ENCODE data around the gene INS. TPM values are rescaled to one million over a fixed set of nuclear protein-coding genes. Genes with fewer than 3 reads are reported as not detected.

INS gene
- total and polyA plus RNA-seq, 3 experiments from 2014 or later, result not detected

DNA sequence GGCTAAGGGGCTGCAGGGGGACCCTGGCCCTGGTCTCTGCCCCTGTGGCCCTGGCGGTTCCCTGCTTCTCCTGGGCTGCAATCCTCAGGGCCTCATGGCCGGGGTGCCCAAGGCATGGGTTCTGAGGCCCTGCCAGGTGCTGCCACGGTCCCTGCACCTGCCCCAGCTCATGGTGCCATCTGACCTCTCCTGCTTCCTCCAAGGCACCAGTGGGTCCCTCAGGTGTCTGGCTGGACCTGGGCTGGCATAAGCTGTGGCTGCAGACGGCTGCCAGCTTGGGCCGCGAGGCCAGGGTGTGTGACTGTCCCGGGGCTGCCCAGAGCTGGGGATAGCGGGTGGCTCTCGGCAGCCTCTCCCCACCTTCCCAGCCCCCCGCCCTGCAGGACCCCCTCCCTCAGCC is 2.0 kb downstream of the INS start:
- Histone ChIP-seq H3K4me1 (ENCODE audit: insufficient read depth, low read length) (no peaks in the 10 kb centered on the region), H3K4me3 (ENCODE audit: low read length) (no peak overlapping the region), H3K9me3 (ENCODE audit: low read length) (no peaks in the 10 kb centered on the region), H3K27me3 (ENCODE audit: insufficient read depth, low read length, poor library complexity, severe bottlenecking) (no peaks in the 10 kb centered on the region), H3K27ac (ENCODE audit: low read depth, low read length) (no peak overlapping the region), H3K36me3 (ENCODE audit: insufficient read depth, low read length) (no peaks in the 10 kb centered on the region)
- H3K27me3 Mint-ChIP-seq, result peaks cover 3 to 4% of the 10 kb centered on the region in 2 donors
- H3K27ac Mint-ChIP-seq, result no peak overlapping the region
- no peaks in the 10 kb centered on the region for H3K4me1 Mint-ChIP-seq
- DNase-seq, result no peak
- ChIA-PET POLR2A (no interaction called here), CTCF (no interaction called here)
- no peaks in the 10 kb centered on the region for H3K9me3 Mint-ChIP-seq
- H3K36me3 Mint-ChIP-seq, result no peaks in the 10 kb centered on the region
- H3K4me3 Mint-ChIP-seq, result no peak overlapping the region

DNA sequence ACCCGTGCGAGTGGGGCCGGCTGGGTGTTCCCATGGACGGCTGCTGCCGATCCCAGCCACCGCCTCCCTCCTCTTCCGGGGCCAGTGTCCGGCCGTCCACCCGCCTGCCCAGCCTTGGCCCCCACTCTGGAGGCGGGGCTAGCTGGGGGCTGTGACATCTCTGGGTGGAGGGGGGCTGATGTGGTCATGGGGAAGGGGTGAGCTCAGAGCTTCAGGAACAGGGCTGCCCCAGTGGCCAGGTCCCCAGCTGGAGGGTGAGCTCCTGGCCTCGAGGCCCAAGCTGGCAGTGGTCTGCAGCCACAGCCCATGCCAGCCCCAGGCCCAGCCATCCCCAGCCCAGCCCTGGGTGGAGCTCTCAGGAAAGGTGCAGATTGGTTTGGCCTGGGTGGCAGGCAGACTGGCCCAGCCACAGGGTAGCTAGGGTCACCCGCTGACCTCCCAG is 2.7 kb downstream of the INS start:
- ChIA-PET CTCF (no interaction called here), POLR2A (no interaction called here)
- Mint-ChIP-seq H3K36me3 (no peaks in the 10 kb centered on the region), H3K4me3 (no peak overlapping the region), H3K4me1 (no peaks in the 10 kb centered on the region), H3K9me3 (no peaks in the 10 kb centered on the region), H3K27ac (no peak overlapping the region), H3K27me3 (peaks cover 0 to 7% of the 10 kb centered on the region in 2 donors)
- no peaks in the 10 kb centered on the region for H3K36me3 ChIP-seq (ENCODE audit: insufficient read depth, low read length)
- no peaks in the 10 kb centered on the region for H3K4me1 ChIP-seq (ENCODE audit: insufficient read depth, low read length)
- no peaks in the 10 kb centered on the region for H3K9me3 ChIP-seq (ENCODE audit: low read length)
- DNase-seq, result no peak
- H3K4me3 ChIP-seq (ENCODE audit: low read length), result no peak overlapping the region
- no peaks in the 10 kb centered on the region for H3K27me3 ChIP-seq (ENCODE audit: insufficient read depth, low read length, poor library complexity, severe bottlenecking)
- no peak overlapping the region for H3K27ac ChIP-seq (ENCODE audit: low read depth, low read length)

DNA sequence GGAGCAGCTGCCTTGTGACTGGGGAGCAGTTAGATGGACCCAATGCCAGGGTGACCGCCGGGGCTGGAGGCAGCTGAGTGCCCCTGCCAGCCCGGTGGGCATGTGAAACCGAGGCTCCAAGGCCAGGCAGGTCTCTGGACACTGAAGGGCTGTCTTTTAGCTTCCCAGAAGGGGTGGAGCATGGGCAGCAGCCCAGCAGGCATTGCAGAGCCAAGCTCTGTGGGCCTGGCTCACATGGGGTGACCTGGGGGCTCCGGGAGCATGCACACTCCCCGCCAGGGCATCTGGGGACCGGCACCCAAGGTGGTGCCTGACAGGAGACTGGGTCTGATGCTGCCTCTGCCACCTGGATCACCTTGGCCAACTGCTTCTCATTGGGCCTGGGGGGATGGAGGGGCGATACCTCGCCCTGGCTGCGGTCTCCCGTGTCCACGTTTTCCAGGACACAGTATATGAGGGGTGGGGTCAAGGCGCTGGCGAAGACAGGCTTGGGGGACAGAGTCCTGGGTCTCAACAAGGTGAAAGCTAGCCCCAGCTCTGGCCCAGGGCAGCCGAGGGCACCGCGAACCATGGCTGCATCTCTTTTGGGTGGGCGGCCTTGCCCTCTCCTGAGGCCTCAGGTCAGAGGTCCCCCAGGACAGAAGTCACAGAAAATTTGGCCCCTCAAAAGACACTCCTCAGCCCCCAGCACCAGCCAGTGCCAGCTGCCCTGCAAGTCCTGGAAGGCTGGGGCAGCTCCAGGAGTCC is 3.5 kb downstream of the INS start:
- Mint-ChIP-seq H3K27ac (no peak overlapping the region), H3K4me1 (no peaks in the 10 kb centered on the region), H3K9me3 (no peaks in the 10 kb centered on the region), H3K4me3 (no peak overlapping the region), H3K27me3 (peaks cover 0 to 7% of the 10 kb centered on the region in 2 donors), H3K36me3 (no peaks in the 10 kb centered on the region)
- no peak for DNase-seq
- no peaks in the 10 kb centered on the region for H3K36me3 ChIP-seq (ENCODE audit: insufficient read depth, low read length)
- ChIA-PET POLR2A (no interaction called here), CTCF (interaction anchor here (1.4 to 9.0 kb wide), 2 partner anchors 119 to 465 kb away, joined by 4 to 85 read pairs; no protein-coding TSS in a partner anchor)
- no peaks in the 10 kb centered on the region for H3K4me1 ChIP-seq (ENCODE audit: insufficient read depth, low read length)
- H3K9me3 ChIP-seq (ENCODE audit: low read length), result no peaks in the 10 kb centered on the region
- no peaks in the 10 kb centered on the region for H3K27me3 ChIP-seq (ENCODE audit: insufficient read depth, low read length, poor library complexity, severe bottlenecking)
- H3K27ac ChIP-seq (ENCODE audit: low read depth, low read length), result no peak overlapping the region
- H3K4me3 ChIP-seq (ENCODE audit: low read length), result no peak overlapping the region

DNA sequence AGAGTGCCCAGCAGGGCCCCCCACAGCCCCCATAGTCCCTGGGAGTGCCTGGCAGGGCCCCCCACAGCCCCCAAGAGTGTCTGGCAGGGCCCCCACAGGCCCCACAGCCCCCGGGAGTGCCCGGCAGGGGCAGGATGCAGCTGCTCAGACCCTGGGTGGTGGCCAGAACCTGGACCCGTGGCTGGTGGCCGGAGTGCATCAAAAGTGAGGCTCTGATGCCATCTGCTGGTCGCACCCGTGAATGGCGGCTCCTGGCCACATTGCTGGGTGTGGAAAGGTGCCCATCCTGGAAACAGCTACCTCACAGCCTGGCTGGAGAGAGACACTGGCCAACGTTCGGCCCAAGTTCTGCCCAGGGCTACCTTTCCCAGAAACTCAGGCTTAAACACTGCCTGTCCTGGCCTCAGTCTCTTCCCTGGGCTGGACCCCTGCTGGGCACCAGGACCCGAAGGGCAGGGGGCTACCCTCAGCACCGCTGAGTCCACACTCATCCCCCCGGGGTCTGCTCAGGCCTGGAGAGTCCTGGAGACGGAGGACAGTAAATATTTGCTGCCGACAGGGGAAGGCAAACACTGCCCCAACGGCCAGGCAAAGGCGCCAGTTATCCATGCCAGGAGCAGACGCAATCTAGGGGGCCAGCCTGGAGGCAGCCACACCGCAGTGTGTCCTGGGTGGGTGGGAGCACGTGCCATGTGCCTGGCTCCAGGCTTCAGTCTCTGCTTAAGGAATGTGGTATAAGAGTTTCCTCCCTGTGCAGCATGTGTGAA is 4.4 kb downstream of the INS start:
- Histone ChIP-seq H3K27me3 (ENCODE audit: insufficient read depth, low read length, poor library complexity, severe bottlenecking) (no peaks in the 10 kb centered on the region), H3K9me3 (ENCODE audit: low read length) (no peaks in the 10 kb centered on the region), H3K4me3 (ENCODE audit: low read length) (no peak overlapping the region), H3K27ac (ENCODE audit: low read depth, low read length) (no peak overlapping the region), H3K36me3 (ENCODE audit: insufficient read depth, low read length) (no peaks in the 10 kb centered on the region), H3K4me1 (ENCODE audit: insufficient read depth, low read length) (peaks cover 3% of the 10 kb centered on the region)
- Mint-ChIP-seq H3K9me3 (no peaks in the 10 kb centered on the region), H3K4me3 (no peak overlapping the region), H3K27me3 (peaks cover 0 to 7% of the 10 kb centered on the region in 2 donors), H3K27ac (no peak overlapping the region), H3K36me3 (no peaks in the 10 kb centered on the region), H3K4me1 (peaks cover 5% of the 10 kb centered on the region in 3 donors)
- DNase-seq, result peak in 3 of 5 donors; percentile 25 to 43 (median 38)
- ChIA-PET CTCF (interaction anchor here (0.9 to 9.0 kb wide), 5 partner anchors 118 to 504 kb away, joined by 3 to 85 read pairs (median 4); no protein-coding TSS in a partner anchor), POLR2A (no interaction called here)

DNA sequence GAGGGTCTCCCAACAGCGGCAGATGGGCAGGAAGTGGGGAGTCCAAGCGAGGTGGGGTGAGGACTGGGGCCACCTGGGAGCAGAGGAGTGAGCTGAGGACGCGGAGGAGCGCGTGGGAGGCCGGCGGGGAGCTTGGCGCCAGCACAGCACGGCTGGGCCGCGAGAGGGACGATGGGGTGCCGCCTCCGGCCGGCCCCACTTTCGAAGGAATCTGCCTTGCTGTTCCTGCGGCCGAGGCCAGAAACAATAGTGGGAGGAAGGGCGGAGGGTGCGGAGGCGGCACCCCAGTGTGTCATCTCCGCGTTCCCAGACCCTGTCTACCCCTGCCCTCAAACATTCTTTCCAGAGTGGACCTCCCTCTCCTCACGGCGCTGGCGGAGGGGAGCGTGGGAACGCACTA is 5.5 kb downstream of the INS start:
- Mint-ChIP-seq H3K36me3 (no peaks in the 10 kb centered on the region), H3K27me3 (peaks cover 9 to 13% of the 10 kb centered on the region in 2 donors), H3K27ac (no peak overlapping the region), H3K9me3 (no peaks in the 10 kb centered on the region), H3K4me3 (no peak overlapping the region), H3K4me1 (peaks cover 7 to 8% (median 7%) of the 10 kb centered on the region in 3 donors)
- Histone ChIP-seq H3K9me3 (ENCODE audit: low read length) (no peaks in the 10 kb centered on the region), H3K4me3 (ENCODE audit: low read length) (no peak overlapping the region), H3K27ac (ENCODE audit: low read depth, low read length) (no peak overlapping the region), H3K4me1 (ENCODE audit: insufficient read depth, low read length) (peaks cover 6% of the 10 kb centered on the region), H3K36me3 (ENCODE audit: insufficient read depth, low read length) (no peaks in the 10 kb centered on the region), H3K27me3 (ENCODE audit: insufficient read depth, low read length, poor library complexity, severe bottlenecking) (peaks cover 8% of the 10 kb centered on the region)
- POLR2A ChIA-PET, result no interaction called here
- CTCF ChIA-PET, result interaction anchor here (1.0 to 9.0 kb wide), 6 partner anchors 117 to 503 kb away, joined by 3 to 85 read pairs (median 4); no protein-coding TSS in a partner anchor
- no peak for DNase-seq

DNA sequence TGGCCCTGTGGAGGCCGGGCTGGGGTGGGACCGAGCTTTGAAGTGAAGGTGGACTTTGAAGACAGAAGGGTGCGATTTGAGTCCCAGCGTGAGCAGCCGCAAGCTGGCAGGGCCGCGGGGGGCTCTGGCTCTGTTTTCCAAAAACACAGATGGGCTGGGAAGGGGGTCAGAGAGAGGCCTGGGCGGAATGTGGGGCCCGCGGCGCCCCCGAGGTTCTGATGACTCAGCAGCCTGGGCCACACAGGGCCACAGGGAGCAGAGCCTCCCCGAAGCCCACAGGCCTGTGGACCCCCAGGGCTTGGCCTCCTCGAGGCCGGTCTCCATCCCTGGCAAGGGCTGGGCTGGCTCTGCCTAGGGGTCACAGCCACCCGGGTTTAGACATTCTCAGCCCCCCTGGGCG is 6.1 kb downstream of the INS start:
- peaks cover 7 to 8% (median 7%) of the 10 kb centered on the region in 3 donors for H3K4me1 Mint-ChIP-seq
- no peak overlapping the region for H3K27ac Mint-ChIP-seq
- peaks cover 12% of the 10 kb centered on the region for H3K27me3 ChIP-seq (ENCODE audit: insufficient read depth, low read length, poor library complexity, severe bottlenecking)
- H3K27me3 Mint-ChIP-seq, result peaks cover 15 to 18% of the 10 kb centered on the region in 2 donors
- H3K27ac ChIP-seq (ENCODE audit: low read depth, low read length), result no peak overlapping the region
- ChIA-PET POLR2A (no interaction called here), CTCF (interaction anchor here (1.0 to 9.0 kb wide), 4 partner anchors 118 to 462 kb away, joined by 4 to 141 read pairs (median 44); no protein-coding TSS in a partner anchor)
- no peak for DNase-seq
- no peak overlapping the region for H3K4me3 ChIP-seq (ENCODE audit: low read length)
- no peaks in the 10 kb centered on the region for H3K36me3 ChIP-seq (ENCODE audit: insufficient read depth, low read length)
- H3K9me3 Mint-ChIP-seq, result no peaks in the 10 kb centered on the region
- H3K4me1 ChIP-seq (ENCODE audit: insufficient read depth, low read length), result peaks cover 6% of the 10 kb centered on the region
- H3K4me3 Mint-ChIP-seq, result no peak overlapping the region
- no peaks in the 10 kb centered on the region for H3K36me3 Mint-ChIP-seq
- H3K9me3 ChIP-seq (ENCODE audit: low read length), result no peaks in the 10 kb centered on the region

DNA sequence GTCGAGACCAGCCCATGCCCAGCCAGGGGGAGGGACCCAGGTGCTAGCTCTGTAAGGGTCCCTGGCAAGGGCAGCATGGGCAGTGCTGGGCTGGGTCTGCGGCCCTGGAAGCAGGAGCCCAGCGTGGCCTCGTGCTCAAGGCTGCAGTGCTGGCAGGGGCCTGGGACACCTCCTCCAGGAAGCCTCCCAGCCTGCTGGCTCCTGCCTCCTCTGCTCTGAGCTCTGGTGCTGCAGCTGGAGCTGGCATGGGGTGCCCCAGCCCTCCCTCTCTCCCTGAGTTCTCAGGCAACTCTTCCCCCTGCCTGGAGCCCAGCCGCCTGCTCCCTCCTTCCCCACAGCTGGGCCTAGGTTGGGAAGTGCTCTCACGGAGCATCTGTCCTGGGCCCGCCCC is 6.8 kb downstream of the INS start:
- Mint-ChIP-seq H3K4me3 (no peak overlapping the region), H3K9me3 (no peaks in the 10 kb centered on the region), H3K36me3 (no peaks in the 10 kb centered on the region), H3K27ac (no peak overlapping the region), H3K4me1 (peaks cover 7 to 8% (median 7%) of the 10 kb centered on the region in 3 donors), H3K27me3 (peaks cover 19% of the 10 kb centered on the region in 2 donors)
- Histone ChIP-seq H3K36me3 (ENCODE audit: insufficient read depth, low read length) (no peaks in the 10 kb centered on the region), H3K4me3 (ENCODE audit: low read length) (no peak overlapping the region), H3K27ac (ENCODE audit: low read depth, low read length) (no peak overlapping the region), H3K27me3 (ENCODE audit: insufficient read depth, low read length, poor library complexity, severe bottlenecking) (peaks cover 13% of the 10 kb centered on the region), H3K9me3 (ENCODE audit: low read length) (no peaks in the 10 kb centered on the region), H3K4me1 (ENCODE audit: insufficient read depth, low read length) (peaks cover 6% of the 10 kb centered on the region)
- no peak for DNase-seq
- ChIA-PET POLR2A (no interaction called here), CTCF (interaction anchor here (1.4 to 9.0 kb wide), 6 partner anchors 117 to 501 kb away, joined by 3 to 141 read pairs (median 48); partner anchors contain the start of gene SYT8)
